Activated CD4-positive, alpha-beta T cell treated with anti-CD3 and anti-CD28 coated beads, Interleukin-2, amount 50 U/mL, for 1 hour (primary cell): ENCODE measurements around the gene ELFN1.

Source experiments
- DNase-seq: peaks from one replicate; pipeline ENCODE4 v3.0.0-alpha.2; 2020

Gene ELFN1

DNA sequence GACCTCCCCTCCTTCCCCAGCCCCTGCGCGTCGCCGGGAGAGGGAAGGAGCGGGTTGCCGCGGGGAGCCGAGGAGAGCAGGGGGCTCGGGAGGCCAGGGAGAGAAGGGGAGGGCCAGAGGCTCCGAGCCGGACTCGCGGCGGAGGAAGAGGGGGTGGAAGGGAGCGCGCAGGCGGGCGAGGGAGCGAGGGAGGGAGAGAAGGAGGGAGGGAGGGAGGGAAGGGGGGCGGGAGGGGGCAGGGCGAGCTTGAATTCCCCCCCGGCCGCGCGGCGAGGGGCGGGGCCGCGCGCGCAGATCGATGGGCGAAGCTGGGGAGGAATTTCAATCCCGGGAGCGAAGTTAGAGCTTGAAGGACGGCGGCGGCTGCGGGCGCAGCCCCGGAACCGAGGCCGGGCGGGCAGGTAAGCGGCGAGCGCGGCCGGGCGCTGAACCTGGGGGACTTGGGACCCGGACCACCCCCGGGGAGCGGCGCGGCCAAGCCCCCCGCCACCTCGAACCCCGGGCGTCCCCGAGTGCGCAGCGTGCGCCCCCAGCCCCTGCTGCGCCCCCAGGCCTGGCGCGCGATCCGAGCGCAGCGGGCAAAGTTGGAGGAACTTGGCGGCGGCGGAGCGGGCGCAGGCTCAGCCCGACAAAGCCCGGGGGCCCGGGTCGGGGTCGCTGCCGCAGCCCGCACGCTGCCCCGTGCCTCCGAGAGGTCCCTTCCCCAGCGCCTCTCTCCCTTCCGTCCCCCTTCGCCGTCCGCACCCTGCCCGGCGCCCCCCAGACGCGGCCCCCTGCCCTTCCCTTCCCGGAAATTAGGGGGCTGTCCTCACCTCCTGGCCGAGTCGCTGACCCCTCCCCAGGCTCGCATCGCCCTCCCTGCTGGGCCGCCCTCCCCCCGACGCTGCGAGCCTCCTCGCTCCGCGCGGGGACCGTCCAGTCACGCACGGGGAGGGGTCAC, at the start of gene ELFN1:
Gene ELFN1, plus strand, starts transcription at position 324 of the 940 bp plus-strand sequence. CDS start 74,320 bp downstream, outside the sequence.
- no peak for DNase-seq

DNA sequence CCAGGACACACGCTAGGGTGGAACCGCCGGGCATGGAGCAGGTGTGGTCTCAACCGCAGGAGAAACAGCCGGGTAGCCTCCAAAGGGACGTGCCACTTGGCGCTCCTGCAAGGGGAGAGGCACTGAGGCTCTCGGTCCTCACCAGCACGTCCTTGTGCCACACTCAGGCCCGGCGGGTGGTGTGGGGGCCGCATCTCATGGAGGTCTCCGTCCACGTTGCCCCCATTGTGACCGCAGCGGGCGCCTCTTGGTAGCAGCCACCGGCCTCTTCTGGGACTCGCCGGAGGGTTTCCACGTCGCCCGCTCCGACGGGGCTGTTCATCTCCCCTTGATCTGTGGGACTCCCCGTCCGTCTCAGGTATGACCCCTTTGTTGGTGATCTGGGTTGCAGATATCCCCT, 49.2 kb upstream of the ELFN1 start:
- DNase-seq: no peak

- no peak for DNase-seq
These were observed 48.4 kb upstream of the ELFN1 start for GRCh38 chr7:1621718-1622117.

- no peak for DNase-seq
These were observed 47.6 kb upstream of the ELFN1 start for GRCh38 chr7:1622441-1622840.

- DNase-seq: no peak
These were observed 46.3 kb upstream of the ELFN1 start for GRCh38 chr7:1623810-1624209.

DNA sequence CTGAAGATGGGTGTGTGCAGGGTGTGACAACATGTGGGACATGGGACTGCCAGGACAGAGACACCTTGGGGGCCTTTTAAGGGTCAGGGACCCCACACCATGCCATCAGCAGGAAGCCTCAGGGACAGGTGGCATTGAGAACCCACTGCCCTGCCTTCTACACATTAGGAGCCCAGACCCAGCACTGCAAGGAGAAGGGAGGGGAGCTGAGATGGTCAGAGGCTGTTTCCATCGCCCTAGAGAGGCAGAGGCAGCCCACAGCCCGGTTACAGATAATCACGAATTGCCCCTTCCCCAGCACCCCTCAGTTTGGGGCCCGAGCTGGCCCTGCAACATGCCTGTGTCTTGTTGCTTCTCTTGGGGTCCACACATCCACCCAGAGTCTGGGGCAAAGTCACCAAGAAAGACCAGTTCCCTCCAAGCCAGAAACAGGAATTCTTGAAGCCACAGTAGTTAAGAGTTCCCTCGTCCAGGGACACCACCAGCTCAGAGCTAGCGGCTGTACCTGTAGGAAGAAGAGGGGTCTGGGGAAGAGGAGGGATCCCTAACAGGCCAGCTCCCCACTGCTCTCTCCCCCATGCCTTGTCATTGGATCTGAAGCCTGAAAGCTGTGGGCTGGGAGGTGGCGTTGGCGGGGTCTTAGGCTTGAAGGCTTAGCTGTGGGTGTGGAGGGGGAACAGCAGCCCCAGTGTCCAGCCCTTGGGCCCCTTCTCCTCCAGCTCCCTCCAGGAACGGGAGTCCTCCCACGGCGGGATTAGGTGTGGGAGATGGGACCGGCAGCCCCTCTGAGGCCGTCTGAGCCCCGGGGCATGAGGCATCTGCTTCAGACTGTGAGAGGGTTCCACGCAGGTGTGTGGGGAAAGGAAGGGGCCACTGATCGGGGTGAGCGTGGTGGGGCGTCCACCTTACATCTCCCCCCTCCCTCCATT, 44.8 kb upstream of the ELFN1 start:
- DNase-seq: no peak

DNA sequence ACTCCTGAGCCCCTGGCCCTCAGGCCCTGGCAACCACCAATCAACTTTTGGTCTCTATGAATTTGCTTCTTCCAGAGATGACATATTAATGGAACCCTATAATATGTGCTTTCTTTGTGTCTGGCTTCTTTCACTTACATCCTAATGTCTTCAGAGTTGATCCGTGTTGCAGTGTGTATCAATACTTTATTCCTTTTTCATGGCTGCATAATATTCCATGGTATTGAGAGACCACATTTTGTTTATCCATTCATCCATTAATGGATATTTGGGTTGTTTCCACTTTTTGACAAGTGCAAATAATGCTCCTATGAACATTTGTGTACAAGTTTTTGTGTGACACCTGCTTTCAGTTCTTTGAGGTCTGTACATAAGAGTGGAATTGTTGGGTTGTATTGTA, 43.3 kb upstream of the ELFN1 start:
- DNase-seq: no peak

GRCh38 chr7:1630700-1631336, 39.3 kb upstream of the ELFN1 start:
- DNase-seq: no peak

GRCh38 chr7:1631678-1632077, 38.4 kb upstream of the ELFN1 start:
- DNase-seq: no peak

DNA sequence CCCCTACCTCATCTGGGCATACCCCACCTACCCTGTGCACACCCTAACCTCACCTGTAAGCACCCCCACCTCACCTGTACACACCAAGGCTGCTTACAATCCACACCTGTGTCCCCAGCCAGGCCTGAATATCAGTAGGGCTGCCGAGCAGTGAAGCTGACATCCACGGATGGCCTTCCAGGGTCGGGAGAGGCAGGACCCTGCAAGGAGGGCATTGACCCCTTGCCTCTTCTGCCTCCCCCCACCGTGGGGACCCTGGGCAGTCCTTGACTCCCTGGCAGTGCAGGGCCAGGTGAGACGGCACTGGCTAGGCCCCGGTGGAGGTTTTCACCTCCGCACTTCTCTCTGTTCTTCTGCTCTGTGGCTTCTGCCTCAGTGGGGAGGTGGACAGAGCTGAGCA, 37.6 kb upstream of the ELFN1 start:
- DNase-seq: no peak

GRCh38 chr7:1632916-1633785, 36.9 kb upstream of the ELFN1 start:
- DNase-seq: no peak

- DNase-seq: no peak
These were observed 34.7 kb upstream of the ELFN1 start for GRCh38 chr7:1635401-1635800.

DNA sequence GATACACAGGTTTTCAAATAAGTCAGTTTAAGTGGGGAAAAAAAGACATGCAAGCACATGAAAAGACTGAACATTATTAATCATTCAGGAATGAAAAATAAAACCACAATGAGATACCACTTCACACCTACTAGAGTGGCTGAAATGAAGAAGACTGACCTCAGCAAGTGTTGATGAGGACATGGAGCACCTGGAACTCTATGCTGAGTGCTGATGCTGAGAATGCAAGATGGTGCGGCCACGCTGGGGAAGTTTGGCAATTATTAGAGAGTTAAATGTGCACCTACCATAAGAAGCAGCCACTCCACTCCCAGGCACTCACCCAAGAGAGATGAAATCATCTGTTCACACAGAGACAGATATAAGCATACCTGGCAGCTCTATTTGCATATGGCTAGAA, 32.9 kb upstream of the ELFN1 start:
- no peak for DNase-seq

DNA sequence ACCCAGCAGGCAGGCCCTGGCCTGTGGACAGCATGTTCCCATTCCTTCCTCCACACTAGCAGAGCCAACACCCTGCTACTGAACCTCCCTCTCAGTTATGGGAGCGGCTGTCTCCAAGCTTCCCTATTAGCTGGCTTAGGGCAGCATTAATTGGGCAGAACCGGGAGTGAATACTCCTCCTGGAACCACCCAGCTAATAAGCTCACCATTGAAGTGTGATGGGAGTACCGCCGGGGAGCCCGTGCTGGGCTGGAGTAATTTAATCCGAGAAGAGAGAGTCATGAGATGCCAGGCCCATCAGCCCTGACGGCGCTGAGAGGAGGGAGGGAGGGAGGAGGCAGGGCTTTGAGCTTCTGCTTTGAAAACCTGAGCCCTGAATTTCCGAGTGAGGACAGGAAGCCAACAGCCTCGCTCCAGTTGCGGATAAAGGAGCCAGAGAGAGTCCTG, 31.8 kb upstream of the ELFN1 start:
- DNase-seq: no peak

GRCh38 chr7:1639071-1639470, 31.0 kb upstream of the ELFN1 start:
- no peak for DNase-seq

GRCh38 chr7:1639532-1640175, 30.4 kb upstream of the ELFN1 start:
- no peak for DNase-seq

GRCh38 chr7:1640376-1641172, 29.5 kb upstream of the ELFN1 start:
- DNase-seq: no peak

GRCh38 chr7:1641173-1641572, 28.9 kb upstream of the ELFN1 start:
- no peak for DNase-seq

GRCh38 chr7:1641661-1642260, 28.3 kb upstream of the ELFN1 start:
- DNase-seq: no peak

GRCh38 chr7:1642291-1642731, 27.8 kb upstream of the ELFN1 start:
- no peak for DNase-seq
